K562 (cell line): ENCODE results near the gene AQP11. TPM values are rescaled to one million over a fixed set of nuclear protein-coding genes. Genes with fewer than 3 reads are reported as not detected.

Experiments
- BRCA1 ChIP-seq, 2 experiments: fragments of 450-650 bp in 1 of 2; sonication (generic) in 1 of 2; formaldehyde crosslinking in 1 of 2; IDR thresholded peaks; 2 replicates each; pipeline versions ENCODE4 v1.5.0 to v1.6.1; 2017 to 2020; ENCODE audit warnings: mild to moderate bottlenecking in 1 of 2, missing genetic modification reagents in 1 of 2
- CBX8 ChIP-seq: fragments of 200-600 bp; sonication (generic); IDR thresholded peaks from 2 replicates; pipeline ENCODE4 v1.6.1; 2012; ENCODE audit warnings: borderline replicate concordance, mixed run types, low read depth, mild to moderate bottlenecking, moderate library complexity, mixed read lengths, low read length, control low read depth, inconsistent platforms; ENCODE audit not compliant: poor library complexity, severe bottlenecking; ENCODE audit errors: extremely low read depth
- CCNT2 ChIP-seq: IDR thresholded peaks from 2 replicates; pipeline ENCODE4 v1.6.1; 2011; ENCODE audit warnings: borderline replicate concordance, low read depth, mild to moderate bottlenecking, moderate library complexity, mixed read lengths, low read length; ENCODE audit not compliant: insufficient read length; ENCODE audit errors: extremely low read depth
- FOXK1 ChIP-seq: sonication (generic); formaldehyde crosslinking; IDR thresholded peaks from 2 replicates; pipeline ENCODE4 v1.8.0; 2022; ENCODE audit warnings: missing genetic modification reagents, mild to moderate bottlenecking, borderline replicate concordance
- MECOM ChIP-seq: fragments of 250-450 bp; sonication (Bioruptor Pico); IDR thresholded peaks from 2 replicates; pipeline ENCODE4 v1.8.0; 2022; ENCODE audit warnings: inconsistent platforms
- PHF8 ChIP-seq: fragments of 200-600 bp; sonication (generic); IDR thresholded peaks from 2 replicates; pipeline ENCODE4 v1.6.1; 2012; ENCODE audit warnings: mixed run types, mild to moderate bottlenecking, inconsistent platforms, low read length, moderate library complexity, borderline replicate concordance
- PRMT5 ChIP-seq: sonication (generic); formaldehyde crosslinking; IDR thresholded peaks from 2 replicates; pipeline ENCODE4 v1.5.0; 2020; ENCODE audit warnings: missing genetic modification reagents
- RBM34 ChIP-seq: fragments of 200-400 bp; formaldehyde crosslinking; IDR thresholded peaks from 2 replicates; pipeline ENCODE4 v1.6.1; 2018; ENCODE audit warnings: low read length, borderline replicate concordance; ENCODE audit not compliant: insufficient read depth
- SMARCB1 ChIP-seq: IDR thresholded peaks from 2 replicates; pipeline ENCODE4 v1.6.1; 2011; ENCODE audit warnings: improper control_type of control experiment, low read depth; ENCODE audit not compliant: insufficient read length
- STAG1 ChIP-seq: sonication (generic); formaldehyde crosslinking; IDR thresholded peaks from 2 replicates; pipeline ENCODE4 v1.5.0; 2020; ENCODE audit warnings: missing genetic modification reagents, borderline replicate concordance
- SUPT5H ChIP-seq: fragments of 450-650 bp; IDR thresholded peaks from 2 replicates; pipeline ENCODE4 v1.6.1; 2016
- TAF7 ChIP-seq: fragments of 450-650 bp; IDR thresholded peaks from 2 replicates; pipeline ENCODE4 v1.6.1; 2016; ENCODE audit warnings: missing genetic modification characterization, missing compliant biosample characterization
- U2AF1 ChIP-seq: fragments of 200-400 bp; formaldehyde crosslinking; optimal IDR thresholded peaks from 2 replicates; pipeline ENCODE3; 2017; ENCODE audit warnings: mild to moderate bottlenecking, low read depth, low read length, moderate library complexity
- polyA plus RNA-seq, 8 experiments: library from polyadenylated mRNA; depleted of rRNA in 4 of 8; stranded (reverse) in 5 of 8; unstranded in 3 of 8; fragments of >200 nt; fragmentation: Nextera tagmentation in 2 of 8; fragmentation: Illumina TruSeq in 1 of 8; extraction: Ambion mirVana in 2 of 8; extraction: Trizol in 1 of 8; gene quantifications; 2 replicates each; pipeline versions ENCODE4 v1.2.1 to v1.2.3, GENCODE V29; 2011 to 2014; ENCODE audit warnings: inconsistent platforms in 1 of 8, missing spikeins in 1 of 8
- total RNA-seq, 7 experiments: library from RNA; depleted of rRNA in 6 of 7; stranded (reverse); fragments of >200 nt in 6 of 7; fragmentation: Illumina TruSeq in 2 of 7; extraction: Trizol in 2 of 7; gene quantifications; 2 replicates each; pipeline versions ENCODE4 v1.2.1 to v1.2.3, GENCODE V29; 2011 to 2021; ENCODE audit warnings: low replicate concordance in 1 of 7
- TF ChIP-seq, protein P1 (sequence below): fragments of 250-450 bp; sonication (Bioruptor Pico); IDR thresholded peaks from 2 replicates; pipeline ENCODE4 v1.4.0; 2020; ENCODE audit warnings: mild to moderate bottlenecking
- TF ChIP-seq, protein P2 (sequence below): fragments of 250-450 bp; sonication (Bioruptor Pico); IDR thresholded peaks from 2 replicates; pipeline ENCODE4 v1.8.0; 2021; ENCODE audit warnings: mild to moderate bottlenecking, moderate library complexity
- TF ChIP-seq, protein P3 (sequence below): fragments of 450-650 bp; IDR thresholded peaks from 2 replicates; pipeline ENCODE4 v1.6.1; 2014; ENCODE audit warnings: low read depth, mild to moderate bottlenecking, moderate library complexity, borderline replicate concordance
- TF ChIP-seq, protein P4 (sequence below): fragments of 250-450 bp; sonication (Bioruptor Pico); IDR thresholded peaks from 2 replicates; pipeline ENCODE4 v1.4.0; 2020

Gene AQP11
- total and polyA plus RNA-seq, 9 of the 15 experiments (the other 6 are each of a cell fraction or from before 2014, with no cell fraction given): 0.09 to 1.0 (median 0.36) TPM

DNA sequence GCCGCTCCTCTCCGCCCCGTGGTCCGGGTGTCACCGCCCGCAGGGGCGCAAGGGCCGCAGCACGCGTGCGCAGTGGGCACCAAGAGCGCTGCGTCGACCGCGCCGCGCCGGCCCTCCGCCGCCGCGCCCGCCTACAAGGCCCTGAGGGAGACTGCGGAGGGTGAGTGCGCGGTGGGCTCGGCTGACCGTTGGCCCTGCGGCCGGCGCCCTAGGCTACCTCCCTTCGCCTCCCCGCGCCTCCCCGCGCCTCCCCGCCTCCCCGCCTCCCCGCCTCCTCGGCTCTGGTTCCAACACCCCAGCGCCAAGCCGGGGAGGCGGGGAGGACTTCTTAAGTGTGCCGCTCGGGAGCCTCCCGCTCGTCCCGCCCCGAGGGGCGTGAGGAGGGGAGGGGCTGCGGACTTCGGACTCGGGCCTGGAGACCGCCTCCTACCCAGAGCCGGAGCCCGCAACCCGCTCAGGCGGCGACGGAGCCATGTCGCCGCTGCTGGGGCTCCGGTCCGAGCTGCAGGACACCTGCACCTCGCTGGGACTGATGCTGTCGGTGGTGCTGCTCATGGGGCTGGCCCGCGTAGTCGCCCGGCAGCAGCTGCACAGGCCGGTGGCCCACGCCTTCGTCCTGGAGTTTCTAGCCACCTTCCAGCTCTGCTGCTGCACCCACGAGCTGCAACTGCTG, at the start of gene AQP11 (continued):
- TF ChIP-seq, protein P1, sequence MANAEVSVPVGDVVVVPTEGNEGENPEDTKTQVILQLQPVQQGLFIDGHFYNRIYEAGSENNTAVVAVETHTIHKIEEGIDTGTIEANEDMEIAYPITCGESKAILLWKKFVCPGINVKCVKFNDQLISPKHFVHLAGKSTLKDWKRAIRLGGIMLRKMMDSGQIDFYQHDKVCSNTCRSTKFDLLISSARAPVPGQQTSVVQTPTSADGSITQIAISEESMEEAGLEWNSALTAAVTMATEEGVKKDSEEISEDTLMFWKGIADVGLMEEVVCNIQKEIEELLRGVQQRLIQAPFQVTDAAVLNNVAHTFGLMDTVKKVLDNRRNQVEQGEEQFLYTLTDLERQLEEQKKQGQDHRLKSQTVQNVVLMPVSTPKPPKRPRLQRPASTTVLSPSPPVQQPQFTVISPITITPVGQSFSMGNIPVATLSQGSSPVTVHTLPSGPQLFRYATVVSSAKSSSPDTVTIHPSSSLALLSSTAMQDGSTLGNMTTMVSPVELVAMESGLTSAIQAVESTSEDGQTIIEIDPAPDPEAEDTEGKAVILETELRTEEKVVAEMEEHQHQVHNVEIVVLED (CRISPR knock-in tag): peak; percentile 64
- no peak for TF ChIP-seq RBM34
- no peak for TF ChIP-seq MECOM (CRISPR knock-in tag)
- TF ChIP-seq U2AF1: no peak
- no peak for TF ChIP-seq CBX8
- TF ChIP-seq, protein P2, sequence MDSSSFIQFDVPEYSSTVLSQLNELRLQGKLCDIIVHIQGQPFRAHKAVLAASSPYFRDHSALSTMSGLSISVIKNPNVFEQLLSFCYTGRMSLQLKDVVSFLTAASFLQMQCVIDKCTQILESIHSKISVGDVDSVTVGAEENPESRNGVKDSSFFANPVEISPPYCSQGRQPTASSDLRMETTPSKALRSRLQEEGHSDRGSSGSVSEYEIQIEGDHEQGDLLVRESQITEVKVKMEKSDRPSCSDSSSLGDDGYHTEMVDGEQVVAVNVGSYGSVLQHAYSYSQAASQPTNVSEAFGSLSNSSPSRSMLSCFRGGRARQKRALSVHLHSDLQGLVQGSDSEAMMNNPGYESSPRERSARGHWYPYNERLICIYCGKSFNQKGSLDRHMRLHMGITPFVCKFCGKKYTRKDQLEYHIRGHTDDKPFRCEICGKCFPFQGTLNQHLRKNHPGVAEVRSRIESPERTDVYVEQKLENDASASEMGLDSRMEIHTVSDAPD (CRISPR knock-in tag): no peak
- TF ChIP-seq, protein P3, sequence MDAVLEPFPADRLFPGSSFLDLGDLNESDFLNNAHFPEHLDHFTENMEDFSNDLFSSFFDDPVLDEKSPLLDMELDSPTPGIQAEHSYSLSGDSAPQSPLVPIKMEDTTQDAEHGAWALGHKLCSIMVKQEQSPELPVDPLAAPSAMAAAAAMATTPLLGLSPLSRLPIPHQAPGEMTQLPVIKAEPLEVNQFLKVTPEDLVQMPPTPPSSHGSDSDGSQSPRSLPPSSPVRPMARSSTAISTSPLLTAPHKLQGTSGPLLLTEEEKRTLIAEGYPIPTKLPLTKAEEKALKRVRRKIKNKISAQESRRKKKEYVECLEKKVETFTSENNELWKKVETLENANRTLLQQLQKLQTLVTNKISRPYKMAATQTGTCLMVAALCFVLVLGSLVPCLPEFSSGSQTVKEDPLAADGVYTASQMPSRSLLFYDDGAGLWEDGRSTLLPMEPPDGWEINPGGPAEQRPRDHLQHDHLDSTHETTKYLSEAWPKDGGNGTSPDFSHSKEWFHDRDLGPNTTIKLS: no peak; the same call in 1 of the 2 replicates
- TF ChIP-seq PHF8: peak; percentile 63; the same call in 1 of the 2 replicates
- TF ChIP-seq SMARCB1: no peak
- TF ChIP-seq STAG1 (CRISPR knock-in tag): peak; percentile 39
- TF ChIP-seq TAF7 (tag): no peak
- no peak for TF ChIP-seq BRCA1 (IDR thresholded peaks at IDR 0.05)
- TF ChIP-seq BRCA1 (CRISPR knock-in tag; IDR thresholded peaks at IDR 0.05): no peak
- TF ChIP-seq CCNT2: peak; percentile 80
- TF ChIP-seq, protein P4, sequence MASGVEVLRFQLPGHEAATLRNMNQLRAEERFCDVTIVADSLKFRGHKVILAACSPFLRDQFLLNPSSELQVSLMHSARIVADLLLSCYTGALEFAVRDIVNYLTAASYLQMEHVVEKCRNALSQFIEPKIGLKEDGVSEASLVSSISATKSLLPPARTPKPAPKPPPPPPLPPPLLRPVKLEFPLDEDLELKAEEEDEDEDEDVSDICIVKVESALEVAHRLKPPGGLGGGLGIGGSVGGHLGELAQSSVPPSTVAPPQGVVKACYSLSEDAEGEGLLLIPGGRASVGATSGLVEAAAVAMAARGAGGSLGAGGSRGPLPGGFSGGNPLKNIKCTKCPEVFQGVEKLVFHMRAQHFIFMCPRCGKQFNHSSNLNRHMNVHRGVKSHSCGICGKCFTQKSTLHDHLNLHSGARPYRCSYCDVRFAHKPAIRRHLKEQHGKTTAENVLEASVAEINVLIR (CRISPR knock-in tag): 0 out of 2 replicates have a peak, but pooled peaks have one; percentile 21
- TF ChIP-seq FOXK1 (CRISPR knock-in tag): no peak
- TF ChIP-seq PRMT5 (CRISPR knock-in tag): no peak
- peak; percentile 53; the same call in 1 of the 2 replicates for TF ChIP-seq SUPT5H
